ENCODE results near the gene PNMA6F.
A peak's percentile ranks its signal among the peaks of the same experiment; 100 is the strongest.
"Not testable (repeated sequence)": the region's sequence is repeated elsewhere in the genome, so short reads cannot be mapped to it uniquely, and the experiment has no call there.

Gene PNMA6F

GRCh38 chrX:153334654-153335295, 13.2 kb upstream of the PNMA6F start:
- no peak for DNase-seq

- peak; percentile 87 for DNase-seq
Measured at GRCh38 chrX:153333821-153334653, 12.5 kb upstream of the PNMA6F start, which contains the start of gene ZNF275. ZNF275 (plus strand) TSS chrX:153334153; CDS start chrX:153336680, 2,527 bp downstream.

- DNase-seq, result no peak
Measured at GRCh38 chrX:153333266-153333665, 11.7 kb upstream of the PNMA6F start.

GRCh38 chrX:153327561-153327960, 6.0 kb upstream of the PNMA6F start:
- DNase-seq, result no peak

- no peak for DNase-seq
Measured at GRCh38 chrX:153320555-153321184, 897 bp downstream of the PNMA6F start.

- not testable (repeated sequence) for DNase-seq
Measured at GRCh38 chrX:153320047-153320443, 1.5 kb downstream of the PNMA6F start.

DNA sequence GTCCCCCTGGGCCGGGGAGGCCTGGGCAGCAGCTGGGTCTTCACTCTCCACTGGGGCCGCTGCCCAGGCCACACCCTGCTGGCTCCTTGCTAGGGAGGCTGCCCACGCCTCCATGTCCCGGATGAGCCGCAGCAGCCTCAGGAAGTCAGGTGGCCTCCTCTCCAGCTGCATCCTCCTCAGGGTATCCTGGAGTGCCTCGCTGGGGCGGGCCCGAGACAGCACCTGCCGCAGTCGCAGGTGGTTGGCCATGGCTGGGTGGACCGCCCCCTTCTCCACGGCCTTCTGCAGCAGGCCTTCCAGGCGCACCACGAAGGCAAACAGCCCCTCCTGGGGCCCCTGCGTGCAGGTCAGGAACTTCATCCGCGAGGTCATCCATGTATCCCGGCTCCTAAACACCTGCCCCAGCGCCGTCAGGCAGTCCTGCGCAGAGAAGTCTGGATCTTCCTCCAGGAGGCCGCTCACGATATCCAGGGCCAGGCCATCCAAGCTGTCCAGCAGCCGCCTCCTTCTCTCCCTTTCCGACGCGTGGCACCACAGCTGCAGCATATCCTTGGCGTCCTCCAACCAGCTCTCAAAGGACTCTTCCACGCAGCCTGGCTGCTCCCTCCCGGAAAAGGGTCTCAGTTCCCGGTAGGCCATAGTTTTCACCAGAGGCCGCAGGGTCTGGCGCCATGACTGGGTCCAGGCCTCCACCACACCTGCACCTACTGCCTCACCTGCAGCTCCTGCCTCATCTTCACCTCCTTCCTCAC, 2.1 kb downstream of the PNMA6F start:
- DNase-seq, result no peak

DNA sequence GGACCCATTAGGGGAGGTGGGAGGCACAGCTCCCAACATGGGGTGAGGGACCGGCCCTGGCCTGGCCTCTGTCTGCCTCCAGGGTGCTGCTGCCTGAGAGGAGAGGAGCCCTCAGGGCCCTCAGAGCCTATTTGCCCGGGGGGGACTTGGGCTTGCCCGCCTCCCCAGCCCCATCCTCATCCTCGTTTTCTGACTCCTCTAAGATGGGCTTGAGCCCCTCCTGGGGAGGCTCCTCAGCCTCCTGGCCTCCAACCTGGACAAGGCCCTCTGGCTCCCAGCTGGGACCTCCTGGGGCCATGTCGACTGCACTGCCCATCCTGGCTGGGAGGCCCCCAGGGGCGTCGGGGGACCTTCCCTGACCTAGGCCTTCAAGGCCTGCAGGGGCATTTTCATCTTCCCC, 2.8 kb downstream of the PNMA6F start:
- no peak for DNase-seq

DNA sequence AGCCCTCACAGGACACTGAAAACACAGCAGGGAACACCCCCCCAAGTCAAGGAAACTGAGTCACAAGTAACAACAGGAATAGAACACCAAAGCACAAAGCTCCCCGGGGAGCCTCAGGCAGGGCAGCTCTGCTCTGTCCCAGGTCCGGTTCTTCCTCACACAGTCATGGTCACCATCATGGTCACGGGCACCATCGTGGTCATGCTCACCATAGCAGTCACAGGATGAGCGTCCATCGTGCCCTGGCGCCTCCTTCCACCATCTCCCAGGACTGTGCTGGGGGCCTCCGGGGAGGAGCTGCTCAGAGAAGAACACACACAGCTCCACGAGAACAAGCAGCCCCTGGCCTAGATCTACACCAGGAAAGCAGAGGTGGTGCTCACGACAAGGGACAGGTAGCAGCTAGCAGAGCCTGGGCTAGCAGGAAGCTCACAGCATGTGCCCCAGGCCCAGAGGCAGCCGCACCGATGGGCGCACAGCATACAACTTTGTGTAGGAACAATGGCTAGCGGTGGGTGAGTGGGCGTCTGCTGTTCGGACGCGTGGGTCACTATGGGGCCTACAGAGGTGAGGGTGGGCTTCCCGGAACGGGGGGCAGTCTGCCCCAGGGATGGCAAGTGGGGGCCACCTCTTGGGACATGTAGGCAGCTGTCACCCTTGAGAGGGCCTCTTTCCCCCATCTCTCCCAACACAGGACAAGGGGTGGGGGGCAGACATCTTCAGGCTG, 3.4 kb downstream of the PNMA6F start:
- no peak for DNase-seq

GRCh38 chrX:153317306-153317705, 4.3 kb downstream of the PNMA6F start:
- DNase-seq, result no peak

DNA sequence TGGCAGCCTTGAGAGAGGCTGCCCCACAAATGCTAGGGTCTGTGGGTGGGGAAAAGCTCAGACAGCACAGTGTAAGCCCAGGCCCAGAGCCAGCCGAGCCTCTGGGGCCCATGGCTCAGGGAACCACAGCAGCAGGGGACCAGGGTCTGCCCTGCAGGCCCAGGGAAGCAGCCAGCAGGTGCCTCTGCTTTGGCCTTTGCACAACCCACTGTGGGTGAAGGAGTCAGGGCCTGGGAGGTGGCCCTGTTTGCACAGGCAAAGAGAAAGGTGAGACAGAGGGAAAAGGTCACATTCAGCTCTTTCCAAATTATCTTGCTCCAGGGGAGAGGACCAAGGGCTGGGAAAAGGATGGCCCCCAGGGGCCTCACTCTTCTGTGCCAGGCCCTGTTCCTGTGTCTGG, 8.7 kb downstream of the PNMA6F start:
- DNase-seq, result no peak

GRCh38 chrX:153312041-153312440, 9.5 kb downstream of the PNMA6F start:
- no peak for DNase-seq

- DNase-seq, result no peak
Measured at GRCh38 chrX:153310901-153311300, 10.7 kb downstream of the PNMA6F start.

DNA sequence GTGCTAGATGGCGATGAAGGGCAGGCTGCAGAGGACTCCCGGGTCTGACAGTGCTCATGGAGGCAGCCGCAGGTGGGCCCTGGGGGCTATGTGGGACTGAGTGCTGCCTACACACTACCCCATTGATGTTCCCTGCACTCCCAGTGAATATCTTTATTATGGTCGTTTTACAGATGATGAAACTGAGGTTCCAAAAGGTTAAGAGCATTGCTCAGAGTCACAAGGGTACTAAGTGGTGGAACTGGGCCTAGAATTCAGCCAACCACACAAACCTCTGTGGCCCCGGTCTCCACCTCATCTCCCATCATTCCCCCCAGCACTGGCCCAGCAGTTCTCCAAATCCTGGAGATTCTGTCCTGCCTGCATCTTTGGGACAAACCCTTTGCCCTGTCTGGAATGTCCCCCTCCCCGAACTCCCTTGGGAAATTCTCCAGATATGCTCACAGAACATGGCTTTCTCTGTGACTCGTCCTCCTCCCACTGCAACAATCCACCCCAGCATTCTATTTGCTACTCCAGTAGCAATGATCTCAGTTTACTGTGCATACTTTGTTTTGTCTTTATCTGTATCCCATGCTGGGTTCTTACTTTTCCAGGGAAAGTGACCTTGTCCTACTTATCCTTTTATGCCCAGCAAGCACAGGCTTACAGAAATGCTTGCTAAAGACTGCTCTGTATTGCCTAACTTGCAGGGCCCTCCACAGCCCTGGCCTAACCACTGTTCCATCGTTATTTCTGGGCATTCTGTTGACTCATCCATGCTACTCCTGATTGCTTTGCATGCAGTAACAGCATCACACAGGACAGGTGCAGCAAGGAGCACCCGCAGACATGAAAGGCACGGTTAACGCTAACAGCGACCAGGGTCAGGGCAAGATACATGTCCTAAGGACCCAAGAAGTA, 14.0 kb downstream of the PNMA6F start:
- DNase-seq, result no peak

GRCh38 chrX:153306527-153307115, 14.9 kb downstream of the PNMA6F start:
- DNase-seq, result no peak

- DNase-seq, result no peak
Measured at GRCh38 chrX:153305972-153306371, 15.6 kb downstream of the PNMA6F start.

GRCh38 chrX:153304988-153305736, 16.4 kb downstream of the PNMA6F start:
- no peak for DNase-seq

DNA sequence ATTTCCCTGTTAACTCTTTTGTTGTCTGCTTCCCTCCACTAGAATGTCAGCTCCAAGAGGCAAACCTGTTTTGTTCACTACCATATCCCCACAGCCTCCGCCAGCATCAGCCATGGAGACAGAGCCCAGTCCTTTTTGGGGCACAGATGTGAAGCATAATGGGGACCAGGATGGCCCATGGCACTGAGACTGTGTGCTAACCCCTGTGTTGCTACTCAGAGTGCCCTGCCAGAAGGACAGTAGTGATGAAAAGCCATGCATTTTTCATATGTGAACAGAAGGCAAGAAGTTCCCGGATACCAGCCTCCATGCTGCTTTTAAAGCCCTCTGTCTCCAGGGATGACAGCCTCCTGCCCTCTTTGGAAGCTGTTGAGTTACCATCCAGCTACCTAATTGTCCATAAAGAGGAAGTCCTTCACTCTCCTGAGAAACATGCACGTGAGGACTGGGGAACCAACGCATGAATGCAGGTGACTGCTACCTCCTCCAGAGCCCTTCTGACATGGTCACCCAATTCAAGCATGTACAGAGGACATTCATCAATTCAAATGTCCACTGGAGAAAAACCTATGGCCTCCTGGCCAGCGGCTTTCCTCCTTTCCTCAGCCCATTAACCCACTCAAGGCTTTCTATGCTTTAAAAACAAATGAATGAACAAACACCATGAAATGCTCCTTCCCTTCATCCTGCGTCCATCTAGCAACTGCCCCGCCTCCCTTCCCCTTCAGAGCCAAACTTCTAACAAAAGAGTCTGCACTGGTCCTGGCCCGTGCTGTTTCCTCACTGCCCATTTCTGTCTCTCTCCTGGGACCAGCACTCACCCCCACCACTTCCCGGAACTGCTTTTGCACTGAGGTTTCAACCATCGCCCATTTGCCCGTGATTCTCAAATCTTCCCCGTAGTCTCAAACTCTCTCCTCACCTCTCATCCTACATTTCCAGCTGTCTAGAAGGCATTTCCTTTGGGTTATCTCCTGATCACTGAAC, 18.0 kb downstream of the PNMA6F start:
- no peak for DNase-seq

DNA sequence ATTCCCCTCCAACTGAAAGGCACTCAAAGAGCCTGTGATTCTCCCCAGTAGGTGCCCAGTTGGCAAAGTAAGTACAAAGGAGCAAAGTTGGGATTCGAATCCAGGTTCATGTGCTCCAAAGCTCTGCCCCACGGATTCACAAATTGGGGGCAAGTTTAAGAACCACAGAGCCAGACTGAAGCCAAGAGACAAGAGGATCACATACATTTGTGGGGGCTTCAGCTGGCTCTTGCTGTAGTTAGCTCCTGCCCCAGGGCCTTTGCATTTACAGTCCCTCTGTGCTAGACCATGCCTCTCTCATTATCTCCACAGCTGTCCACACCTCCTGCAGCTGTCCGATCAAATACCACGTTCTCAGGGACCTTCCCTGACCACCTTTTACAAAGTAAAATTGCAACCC, 18.8 kb downstream of the PNMA6F start:
- no peak for DNase-seq
